NCI-H2196 treated with DMSO at 0.1 percent for 48 hours (cell line): ENCODE measurements around the gene CHST13.
A peak's percentile ranks its signal among the peaks of the same experiment; 100 is the strongest.

ENCODE experiments used
- DNase-seq: peaks from one replicate; lab custom pipeline; 2025; ENCODE audit not compliant: unreplicated experiment; lab: John Stamatoyannopoulos, UW

CHST13 gene

DNA sequence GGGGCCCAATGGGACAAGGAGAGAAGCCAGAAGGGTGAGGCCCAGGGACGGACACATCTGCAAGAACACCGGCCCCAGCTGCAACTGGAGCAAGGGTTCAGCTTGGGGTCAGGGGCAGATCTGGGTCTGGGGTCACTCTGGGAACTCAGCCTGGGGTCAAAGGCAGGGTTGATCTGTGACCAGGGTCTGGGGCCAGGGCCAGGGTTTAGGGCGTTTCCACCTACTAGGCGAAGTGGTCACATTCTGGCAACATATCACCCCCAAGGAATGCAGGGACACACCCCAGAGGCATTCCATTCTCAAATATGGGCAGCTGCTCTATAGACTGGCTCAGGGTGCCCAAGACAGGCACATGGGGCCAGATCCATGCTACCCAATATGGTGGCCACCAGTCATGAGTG, 15.4 kb upstream of the CHST13 start:
- no peak for DNase-seq

DNA sequence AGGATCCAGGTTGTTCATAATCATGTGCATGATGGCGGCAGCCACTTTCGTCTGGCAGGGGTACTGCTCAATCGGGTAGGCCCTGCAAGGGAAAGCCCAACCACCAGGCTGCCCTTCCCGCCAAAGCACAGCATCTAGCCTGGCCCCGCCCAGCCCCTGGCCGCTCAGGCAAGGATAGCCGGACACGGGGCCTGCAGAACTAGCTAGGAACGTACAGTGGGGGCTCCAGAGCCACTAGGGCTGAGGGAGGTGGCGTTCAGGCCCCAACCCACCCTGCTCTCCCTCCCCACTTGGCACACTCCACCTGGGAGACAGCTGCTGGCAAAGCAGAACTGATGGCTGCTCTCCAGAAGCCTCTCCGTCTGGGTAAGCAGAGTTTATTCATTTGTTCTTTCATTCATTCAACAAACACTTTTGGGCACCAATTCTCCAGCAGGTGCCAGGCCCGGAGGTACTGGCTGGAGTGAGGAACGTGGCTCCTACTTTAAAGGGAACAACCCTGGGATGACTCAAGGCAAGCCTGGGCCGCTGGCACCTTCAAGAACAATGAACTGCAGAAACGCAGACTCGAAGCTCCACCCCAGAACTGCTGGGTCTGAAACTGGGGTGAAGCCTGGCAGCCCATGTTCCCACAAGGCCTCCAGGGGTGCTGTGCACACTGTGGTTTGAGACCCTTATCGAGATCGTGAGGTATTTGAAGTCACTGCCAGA, 14.2 kb upstream of the CHST13 start:
- DNase-seq, result no peak

DNA sequence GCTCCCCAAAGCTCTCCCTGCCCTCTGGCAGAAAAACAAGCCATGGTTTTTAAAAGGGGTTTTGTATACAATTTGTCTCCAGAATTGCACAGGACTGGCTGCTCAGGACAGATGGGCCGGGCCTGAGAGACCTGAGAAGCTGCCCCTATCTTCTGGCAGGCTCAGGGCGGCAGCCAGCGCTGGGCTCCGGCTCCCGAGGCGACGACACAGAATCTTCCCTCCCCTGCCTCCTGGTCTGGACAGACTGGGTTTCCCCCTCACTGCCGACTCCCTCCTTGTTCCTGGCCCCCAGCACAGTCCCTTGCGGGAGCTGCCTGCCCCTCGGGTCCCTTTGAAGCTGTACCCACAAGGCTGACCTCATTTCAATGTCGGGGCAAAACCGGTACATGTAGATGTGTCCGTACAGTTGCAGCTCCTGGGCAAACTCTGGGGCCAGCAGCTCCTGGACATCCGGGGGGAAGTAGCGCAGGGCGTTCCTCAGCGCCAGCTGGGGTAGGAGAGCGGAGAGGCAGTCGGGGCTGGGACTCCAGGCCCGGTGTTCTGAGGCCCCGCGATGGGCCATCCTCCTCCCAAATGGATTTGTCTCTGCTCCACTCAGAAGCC, 13.5 kb upstream of the CHST13 start:
- DNase-seq, result no peak

DNA sequence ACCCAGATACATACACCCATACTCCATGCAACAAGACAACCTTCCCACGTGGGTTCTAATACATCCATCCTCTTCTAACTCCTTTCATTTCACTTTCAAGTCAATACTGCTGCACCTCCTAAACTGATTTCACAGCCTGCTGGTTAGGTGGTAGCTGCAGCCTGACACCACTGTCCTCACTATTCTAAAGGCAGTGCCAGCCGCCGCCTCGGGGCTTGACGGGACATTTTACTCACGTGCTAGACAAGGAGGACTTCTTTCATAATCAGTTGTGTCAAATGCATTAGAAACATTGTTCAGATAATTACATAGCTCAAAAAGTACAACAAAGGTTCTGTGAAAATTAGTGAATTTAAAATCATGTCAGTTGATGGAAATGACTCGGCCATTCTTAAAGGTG, 12.7 kb upstream of the CHST13 start:
- DNase-seq, result no peak

DNA sequence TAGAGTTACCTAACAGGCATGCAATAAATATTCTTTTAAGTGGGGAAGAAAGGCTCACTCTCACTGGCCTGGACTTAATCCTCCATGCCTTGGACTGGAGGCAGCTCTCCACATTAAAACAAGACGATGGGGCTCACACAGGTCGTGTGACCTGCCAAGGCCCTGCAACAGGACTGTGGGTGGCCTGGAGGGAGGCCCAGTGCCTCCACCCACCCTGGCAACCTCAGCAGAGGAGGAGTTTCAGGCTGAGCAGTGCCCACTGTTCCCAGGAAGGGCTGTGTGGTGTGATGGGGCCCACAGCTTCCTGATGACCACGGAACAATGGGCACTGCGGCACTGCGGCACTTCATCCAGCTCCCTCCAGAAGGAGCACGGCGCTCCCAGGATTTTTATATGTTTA, 11.9 kb upstream of the CHST13 start:
- no peak for DNase-seq

DNA sequence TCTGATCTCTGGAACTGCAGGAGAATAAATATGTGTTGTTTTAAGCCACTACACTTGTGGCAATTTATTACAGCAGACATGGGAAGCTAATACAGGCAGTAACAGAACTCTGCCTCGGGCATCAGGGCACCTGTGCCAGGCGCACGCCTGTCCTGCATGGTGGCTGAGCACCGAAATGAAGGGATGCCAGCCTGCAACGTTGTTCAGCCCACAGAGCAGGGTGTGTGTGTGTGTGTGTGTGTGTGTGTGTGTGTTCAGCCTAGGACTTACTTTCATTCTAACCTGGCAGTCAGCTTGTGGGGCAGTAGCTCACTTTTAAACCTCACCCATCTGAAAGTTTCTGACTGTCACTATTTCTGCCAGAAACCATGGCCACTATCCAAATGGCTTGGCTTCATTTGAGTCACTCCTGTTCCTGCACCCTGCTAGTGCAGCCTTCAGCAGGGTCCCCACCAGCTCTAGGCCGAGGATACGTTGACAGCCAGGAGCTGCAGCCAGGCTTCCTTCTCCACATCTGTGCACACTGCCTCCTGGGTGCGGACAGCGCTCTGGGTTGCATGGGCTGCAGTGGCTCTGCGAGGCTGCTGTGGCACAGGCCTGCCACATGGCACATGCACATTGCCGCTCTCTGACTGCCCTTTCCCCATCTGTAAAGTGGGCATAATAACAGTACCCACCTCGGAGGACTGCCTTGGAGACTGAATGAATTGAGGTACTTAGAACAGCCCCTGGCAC, 10.9 kb upstream of the CHST13 start:
- DNase-seq, result no peak

DNA sequence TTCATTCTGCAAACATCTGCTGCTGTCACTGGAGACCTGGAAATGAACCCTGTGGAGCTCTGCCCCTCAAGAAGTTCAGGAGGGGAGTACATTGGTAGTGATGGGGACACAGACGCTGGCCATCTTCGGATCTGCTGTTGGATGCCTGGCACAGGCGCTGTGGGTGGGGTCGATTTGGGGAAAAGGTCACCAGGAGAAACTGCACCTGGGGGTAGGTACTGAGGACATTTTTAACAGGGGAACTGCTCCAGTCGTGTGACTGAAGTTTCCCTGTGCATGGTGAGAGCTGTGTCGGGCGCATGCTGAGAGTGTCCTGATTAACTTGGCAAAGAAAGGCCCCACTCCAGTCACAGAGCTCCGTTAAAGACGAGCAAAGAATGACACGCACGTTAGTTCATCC, 9.8 kb upstream of the CHST13 start:
- no peak for DNase-seq

DNA sequence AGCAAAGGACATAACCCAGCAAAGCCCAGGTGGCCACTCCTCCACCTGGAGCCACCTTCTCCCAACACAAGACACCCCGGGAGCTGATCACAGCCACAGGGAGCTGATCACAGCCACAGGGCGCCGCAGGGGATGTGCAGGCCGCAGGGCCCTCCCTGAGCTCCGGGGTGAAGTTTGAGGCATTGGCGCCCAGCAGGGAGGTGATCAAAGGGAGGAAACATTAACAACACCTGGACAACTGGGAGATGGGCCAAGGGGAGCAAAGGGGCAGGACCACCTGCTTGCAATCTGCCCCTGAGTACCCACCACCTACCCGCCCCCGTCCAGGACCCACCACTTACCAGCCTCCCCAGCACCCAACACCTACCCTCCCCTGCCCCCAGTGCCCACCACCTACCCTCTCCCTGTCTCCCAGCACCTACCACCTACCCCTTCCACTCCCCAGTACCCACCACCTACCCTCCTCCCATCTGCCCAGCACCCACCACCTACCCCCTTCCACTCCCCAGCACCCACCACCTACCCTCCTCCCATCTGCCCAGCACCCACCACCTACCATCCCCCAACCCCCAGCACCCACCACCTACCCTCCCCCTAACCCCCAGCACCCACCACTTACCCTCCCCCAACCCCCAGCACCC, 8.8 kb upstream of the CHST13 start:
- DNase-seq, result no peak

DNA sequence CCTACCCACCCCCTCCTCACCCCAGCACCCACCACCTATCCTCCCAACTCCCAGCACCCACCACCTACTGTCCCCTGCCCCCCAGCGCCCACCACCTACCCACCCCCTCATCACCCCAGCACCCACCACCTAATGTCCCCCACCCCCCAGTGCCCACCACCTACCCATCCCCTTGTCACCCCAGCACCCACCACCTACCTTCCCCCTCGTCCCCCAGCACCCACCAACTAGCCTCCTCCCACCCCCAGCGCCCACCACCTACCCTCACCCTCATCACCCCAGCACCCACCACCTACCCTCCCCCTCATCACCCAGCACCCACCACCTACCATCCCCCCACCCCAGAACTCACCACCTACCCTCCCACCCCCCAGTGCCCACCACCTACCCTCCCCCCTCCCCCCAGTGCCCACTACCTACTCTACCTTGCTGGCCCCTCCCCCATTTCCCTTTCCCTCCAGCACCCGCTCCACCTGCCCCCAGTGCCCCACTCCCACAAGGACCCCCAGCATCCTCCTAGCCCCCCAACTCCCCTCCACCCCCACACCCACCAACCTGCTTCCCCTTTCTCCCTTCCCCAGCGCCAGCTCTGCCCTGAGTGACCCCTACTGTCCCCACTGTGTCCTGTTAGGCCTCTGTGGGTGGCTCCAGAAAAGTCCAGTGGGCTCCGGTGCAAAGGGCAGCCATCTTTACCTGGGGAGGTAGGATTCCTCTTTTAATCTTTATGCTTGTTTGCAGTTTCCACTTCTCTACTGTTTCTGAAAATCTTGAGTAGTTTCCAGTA, 7.6 kb upstream of the CHST13 start:
- DNase-seq, result no peak

DNA sequence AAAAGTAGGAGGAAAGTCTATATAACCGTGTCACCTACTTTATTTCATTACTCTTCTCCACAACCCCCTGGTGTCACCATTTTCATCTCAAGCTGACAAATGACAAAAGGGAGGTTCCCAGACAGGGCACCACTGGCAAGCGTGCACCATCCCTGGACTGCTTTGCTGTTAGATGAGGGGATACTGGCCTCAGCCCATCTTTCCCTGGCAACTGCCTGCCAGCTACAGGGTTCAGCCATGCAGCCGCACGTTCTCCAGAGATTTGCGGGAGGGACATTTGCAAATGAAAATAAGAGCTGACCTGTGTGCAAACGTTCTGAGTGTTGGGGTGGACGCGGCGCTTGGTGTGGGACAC, 7.0 kb upstream of the CHST13 start:
- DNase-seq, result no peak

DNA sequence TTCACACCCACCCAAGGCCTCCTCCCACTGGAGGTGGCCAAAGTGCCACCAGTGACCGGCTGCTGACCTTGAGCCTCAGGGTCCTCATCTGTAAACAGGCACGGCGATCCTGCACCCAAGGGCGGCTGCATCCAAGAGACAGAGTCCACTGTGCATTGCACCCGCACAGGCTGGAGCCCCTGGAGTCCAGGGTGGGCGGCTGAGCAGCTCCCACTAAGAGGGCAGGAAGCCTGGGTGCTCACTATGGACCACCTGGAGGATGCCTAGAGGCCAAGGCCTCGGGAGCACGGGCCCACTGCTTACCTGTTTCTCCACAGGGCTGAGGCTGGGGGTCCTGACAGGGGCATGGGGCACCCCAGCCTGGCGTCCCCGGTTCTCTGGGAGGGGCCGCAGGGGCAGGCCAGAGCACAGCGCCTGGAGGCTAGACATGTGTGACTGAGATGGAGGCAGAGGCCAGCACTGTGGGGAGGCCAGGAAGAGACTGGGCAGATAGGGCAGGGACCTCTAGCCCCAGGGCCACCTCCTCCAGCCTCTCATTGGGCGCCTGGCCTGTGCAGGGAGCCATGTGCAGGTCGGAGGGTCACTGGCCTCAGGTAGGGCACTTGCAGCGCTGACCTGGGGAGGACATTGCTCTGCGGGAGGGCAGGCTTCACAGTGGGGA, 6.5 kb upstream of the CHST13 start, which contains the start of gene UROC1:
TSS of gene UROC1 (minus strand) at position 483 of the 661 bp plus-strand sequence. CDS start at position 429, 54 bp downstream.
- DNase-seq, result no peak

DNA sequence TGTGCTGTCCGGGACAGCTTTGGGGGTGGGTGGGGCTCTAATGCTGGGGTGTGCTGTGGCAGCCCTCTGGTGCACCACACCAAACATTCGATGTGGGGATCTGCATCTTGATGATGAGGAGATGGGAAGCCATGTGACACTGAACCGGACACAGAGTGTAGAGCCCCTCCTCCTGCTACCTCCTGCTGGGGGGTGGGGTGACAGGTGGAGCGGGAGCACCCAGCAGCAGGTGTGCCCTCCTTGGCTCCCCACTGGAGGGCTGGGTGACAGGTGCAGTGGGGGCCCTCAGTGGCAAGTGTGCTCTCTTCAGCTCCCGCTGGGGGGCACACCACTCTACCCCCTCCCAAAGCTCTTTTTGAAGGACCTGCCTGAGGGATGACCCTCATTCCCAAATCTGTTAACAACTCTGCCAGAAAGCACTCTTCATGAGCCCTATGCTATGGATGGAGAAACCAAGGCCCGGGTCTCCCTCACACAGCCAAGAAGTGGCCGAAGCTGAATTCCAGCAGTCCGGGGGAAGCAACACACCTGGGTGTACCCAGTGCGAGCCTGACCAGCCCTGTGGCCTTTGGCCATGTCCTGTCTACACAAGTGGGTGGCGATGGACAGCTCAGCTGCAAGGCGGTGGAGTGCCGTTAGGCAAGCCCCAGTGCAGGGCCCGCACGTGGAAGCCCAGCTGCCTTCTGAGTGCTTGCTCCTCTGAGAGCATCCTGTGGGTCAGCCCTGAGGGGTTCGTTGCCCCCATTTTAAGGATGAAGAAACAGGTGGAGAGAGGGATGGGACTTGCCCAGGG, 5.8 kb upstream of the CHST13 start:
- DNase-seq, result no peak

DNA sequence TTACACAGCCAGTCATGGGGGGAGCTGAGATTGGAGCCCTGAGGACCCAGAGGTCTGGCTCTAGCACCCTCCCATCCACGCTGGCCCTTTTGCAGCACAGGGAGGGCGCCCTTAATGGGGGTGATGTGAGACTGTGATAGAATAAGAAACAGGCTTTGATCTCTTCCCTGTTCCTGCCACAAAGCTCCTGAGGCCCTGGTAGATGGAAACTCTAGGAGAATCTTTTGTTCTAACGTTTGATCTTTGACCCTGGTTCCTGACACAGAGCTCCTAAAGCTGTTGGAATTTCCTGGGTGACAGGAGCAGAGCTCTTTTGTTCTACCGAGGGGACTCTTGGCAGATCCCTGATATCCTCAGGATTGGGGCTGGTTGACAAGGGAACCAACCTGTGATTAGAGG, 5.2 kb upstream of the CHST13 start:
- DNase-seq, result no peak

DNA sequence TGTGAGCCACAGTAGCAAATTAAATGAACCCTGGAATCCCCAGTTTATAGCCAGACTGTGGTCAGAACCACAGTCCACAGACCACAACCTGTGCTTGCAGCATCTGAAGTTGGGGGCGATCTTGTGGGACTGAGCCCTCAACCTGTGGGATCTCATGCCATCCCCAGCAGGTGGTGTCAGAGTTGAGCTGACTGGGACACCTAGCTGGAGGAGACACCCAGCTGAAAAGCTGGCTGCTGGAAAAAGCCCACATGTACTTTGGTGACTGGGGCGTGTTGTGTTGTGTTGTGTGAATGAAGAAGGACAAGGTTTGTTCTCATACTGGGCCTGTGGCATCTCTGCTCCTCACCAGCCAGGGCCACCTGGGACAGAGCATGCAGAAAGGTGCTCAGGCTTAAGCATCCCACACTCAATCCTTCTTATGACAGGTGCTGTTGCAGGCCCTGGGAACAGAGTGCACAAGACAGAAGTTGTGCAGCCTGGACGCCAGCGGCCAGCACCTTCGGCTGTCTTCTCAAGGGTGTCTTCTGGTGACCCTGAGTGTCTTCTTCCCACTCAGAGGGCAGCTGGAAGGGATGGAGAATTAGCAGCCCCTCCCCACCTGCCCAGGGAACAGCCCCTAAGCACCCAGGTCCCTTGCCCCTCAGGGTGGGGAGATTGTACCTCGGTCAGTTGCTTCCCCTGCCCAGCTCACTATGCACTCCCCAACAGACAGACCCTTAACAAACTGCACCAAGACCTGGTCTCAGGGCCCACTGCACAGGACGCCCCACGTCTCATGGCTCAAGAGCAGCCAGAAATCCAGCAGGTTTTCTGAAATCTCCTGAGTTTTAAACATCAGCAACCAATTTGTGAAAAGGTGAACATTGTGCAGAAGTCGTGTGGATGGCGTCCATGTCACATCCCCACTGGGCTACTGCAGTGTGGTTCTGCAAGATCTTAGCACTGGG, 4.2 kb upstream of the CHST13 start:
- DNase-seq, result no peak

DNA sequence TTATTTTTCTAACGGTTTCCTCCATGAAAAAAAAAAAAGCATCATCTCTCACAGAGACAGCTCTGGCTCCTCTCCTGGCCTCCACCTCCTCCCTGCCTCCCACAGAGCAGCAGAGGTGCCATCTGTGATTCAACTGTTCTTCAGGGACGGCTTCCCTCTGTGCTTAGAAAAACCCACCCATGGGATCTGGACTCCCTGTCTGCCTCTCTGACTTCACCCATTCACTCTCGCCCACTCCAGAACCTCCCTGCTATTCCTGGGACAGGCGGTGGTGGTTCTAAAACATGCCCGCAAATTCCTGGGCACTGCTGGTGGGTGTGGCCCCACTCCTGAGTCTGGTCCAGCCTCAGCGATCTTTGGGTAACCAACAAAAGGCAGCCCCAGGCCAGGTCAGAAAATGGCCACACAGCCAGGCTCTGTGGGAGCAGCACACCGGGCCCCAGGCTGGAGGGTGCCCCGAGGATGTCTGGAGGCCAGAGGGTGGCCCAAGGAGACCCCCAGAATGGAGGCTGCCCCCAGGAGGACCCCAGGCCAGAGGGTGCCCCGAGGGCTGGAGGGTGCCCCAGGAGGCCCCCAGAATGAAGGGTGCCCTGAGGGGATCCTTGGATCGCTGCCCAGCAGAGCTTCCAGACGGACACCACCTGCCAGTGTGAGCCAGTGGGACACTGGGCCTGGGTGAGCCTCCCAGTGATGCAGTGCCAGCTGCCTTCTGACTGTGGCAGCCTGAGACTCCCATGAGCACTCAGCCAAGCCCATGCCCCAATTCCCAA, 2.6 kb upstream of the CHST13 start:
- DNase-seq, result no peak

DNA sequence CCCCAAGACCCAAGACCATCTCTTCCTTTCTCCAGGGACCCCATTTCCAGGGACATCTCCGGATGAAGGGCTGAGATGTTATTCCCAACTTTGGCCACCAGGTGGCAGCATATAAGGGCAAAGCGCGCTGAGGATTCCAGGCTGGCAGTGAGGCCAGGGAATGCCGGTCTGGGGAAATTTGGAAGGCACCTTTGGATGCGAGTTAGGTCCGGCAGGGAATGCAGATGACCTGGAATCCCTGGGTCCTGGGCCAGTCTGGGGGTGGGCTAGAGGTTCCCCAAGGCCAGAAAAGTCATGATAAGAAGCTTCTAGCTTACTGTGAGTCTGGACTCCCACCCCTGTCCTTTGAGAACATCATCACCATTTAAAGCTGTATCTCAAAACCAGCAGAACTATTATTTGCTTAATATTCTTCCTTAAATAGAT, 1.6 kb upstream of the CHST13 start:
- peak; percentile 38 for DNase-seq

DNA sequence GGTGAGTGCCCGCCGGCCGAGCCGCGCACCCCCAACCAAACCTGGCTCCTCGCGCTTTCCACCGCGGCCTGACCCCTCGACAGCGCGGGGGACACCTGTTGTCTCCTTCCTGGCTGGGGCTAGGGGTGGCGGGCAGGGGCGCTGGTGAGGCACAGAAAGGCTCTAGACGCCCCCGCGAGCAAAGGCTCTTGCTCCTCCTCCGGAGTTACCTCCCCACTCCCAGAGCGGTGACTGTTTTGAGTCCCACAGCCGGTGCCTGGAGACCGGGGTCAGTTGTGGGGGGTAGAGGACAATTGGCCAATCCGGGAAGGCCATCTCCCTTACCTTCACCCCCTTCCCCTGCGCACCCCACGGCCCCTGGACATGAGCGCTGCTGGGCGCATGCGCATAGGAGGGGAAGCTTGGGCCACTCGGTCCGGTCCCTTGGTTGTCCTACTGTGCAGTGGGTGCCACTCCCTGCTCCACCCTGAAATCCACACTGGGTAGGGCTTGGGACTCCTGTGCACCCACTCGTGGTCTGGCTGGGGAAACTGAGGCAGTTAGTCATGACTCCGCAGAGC, 554 bp downstream of the CHST13 start:
- DNase-seq, result no peak
